PC-9 (cell line): Measurements from ENCODE around the gene ENGASE.

Experiments
- CTCF ChIP-seq: fragments of 200-600 bp; sonication (generic); conservative IDR thresholded peaks from 2 replicates; pipeline ENCODE4 v1.6.1; 2017; ENCODE audit warnings: mixed run types, antibody characterized with exemption, mild to moderate bottlenecking, moderate library complexity
- EZH2 ChIP-seq: fragments of 200-600 bp; sonication (generic); IDR thresholded peaks from 2 replicates; pipeline ENCODE4 v1.8.0; 2017; ENCODE audit warnings: antibody characterized with exemption, low read depth

- TF ChIP-seq CTCF (no peak), EZH2 (no peak)
Measured at GRCh38 chr17:79078476-79079190, 4.0 kb downstream of the ENGASE start.
